ENCODE results near the gene TOR1AIP1.

The TOR1AIP1 gene

GRCh38 chr1:179941454-179941853, 59.4 kb downstream of the TOR1AIP1 start:
- peaks cover 2% of the 10 kb centered on the region for H3K9me3 ChIP-seq (ENCODE audit: severe bottlenecking)
- no peak overlapping the region for H3K4me3 ChIP-seq (ENCODE audit: severe bottlenecking)
- no peaks in the 10 kb centered on the region for H3K36me3 ChIP-seq (ENCODE audit: low read depth)
- H3K27ac ChIP-seq (ENCODE audit: poor library complexity, severe bottlenecking), result no peak overlapping the region
- DNase-seq (ENCODE audit: low spot score) (no peak), ATAC-seq (ENCODE audit: low read depth) (no peak)
- TF ChIP-seq CTCF (IDR thresholded peaks at IDR 0.05; ENCODE audit: poor library complexity, severe bottlenecking), result no peak
- no peaks in the 10 kb centered on the region for H3K27me3 ChIP-seq (ENCODE audit: insufficient read depth, poor library complexity, severe bottlenecking)
- H3K4me1 ChIP-seq (ENCODE audit: insufficient read depth, poor library complexity, severe bottlenecking), result peaks cover 2% of the 10 kb centered on the region

- H3K4me3 ChIP-seq (ENCODE audit: severe bottlenecking), result no peak overlapping the region
- DNase-seq (ENCODE audit: low spot score), result no peak
- H3K4me1 ChIP-seq (ENCODE audit: insufficient read depth, poor library complexity, severe bottlenecking), result peaks cover 5% of the 10 kb centered on the region
- no peak overlapping the region for H3K27ac ChIP-seq (ENCODE audit: poor library complexity, severe bottlenecking)
- no peaks in the 10 kb centered on the region for H3K9me3 ChIP-seq (ENCODE audit: severe bottlenecking)
- no peaks in the 10 kb centered on the region for H3K27me3 ChIP-seq (ENCODE audit: insufficient read depth, poor library complexity, severe bottlenecking)
- no peaks in the 10 kb centered on the region for H3K36me3 ChIP-seq (ENCODE audit: low read depth)
- no peak for TF ChIP-seq CTCF (IDR thresholded peaks at IDR 0.05; ENCODE audit: poor library complexity, severe bottlenecking)
- no peak for ATAC-seq (ENCODE audit: low read depth)
These were observed 68.6 kb downstream of the TOR1AIP1 start for GRCh38 chr1:179950651-179951050.

DNA sequence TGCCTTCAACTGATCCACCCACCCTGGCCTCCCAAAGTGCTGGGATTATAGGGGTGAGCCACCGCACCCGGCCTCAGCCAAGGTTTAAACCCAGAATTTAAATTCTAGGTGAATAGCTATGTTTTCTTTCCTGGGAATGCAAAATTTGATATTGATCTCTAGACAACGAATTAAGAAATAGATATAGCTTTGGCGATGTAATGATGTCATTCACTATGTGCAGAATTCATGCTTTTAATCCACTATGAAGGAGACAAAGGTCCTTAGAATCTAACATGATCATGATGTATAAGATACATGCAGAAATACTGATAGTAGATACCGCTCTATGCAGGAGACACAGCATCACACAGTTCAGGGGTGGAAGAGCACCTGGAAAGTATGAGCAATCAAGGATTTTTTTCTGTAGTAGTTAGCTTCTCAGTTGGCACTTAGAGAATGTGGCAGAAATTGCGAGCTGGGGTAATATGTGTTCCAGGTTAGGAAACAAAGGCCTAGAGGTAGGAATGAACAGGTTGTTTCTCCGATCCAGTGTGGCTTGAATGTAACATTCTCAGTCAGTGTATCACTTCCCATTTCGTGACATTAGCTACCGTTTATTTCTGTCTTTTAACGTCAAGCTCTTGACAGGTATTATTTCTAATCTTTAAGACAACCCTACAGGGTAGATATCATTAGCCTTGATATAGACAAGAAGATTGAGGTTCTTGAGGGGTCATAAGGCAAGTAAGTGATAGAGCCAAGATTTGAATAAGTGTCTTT, 69.5 kb downstream of the TOR1AIP1 start:
- Histone ChIP-seq H3K4me3 (ENCODE audit: severe bottlenecking) (no peak overlapping the region), H3K4me1 (ENCODE audit: insufficient read depth, poor library complexity, severe bottlenecking) (peaks cover 9% of the 10 kb centered on the region), H3K9me3 (ENCODE audit: severe bottlenecking) (no peaks in the 10 kb centered on the region), H3K36me3 (ENCODE audit: low read depth) (no peaks in the 10 kb centered on the region), H3K27ac (ENCODE audit: poor library complexity, severe bottlenecking) (no peak overlapping the region), H3K27me3 (ENCODE audit: insufficient read depth, poor library complexity, severe bottlenecking) (no peaks in the 10 kb centered on the region)
- DNase-seq (ENCODE audit: low spot score) (no peak), ATAC-seq (ENCODE audit: low read depth) (no peak)
- TF ChIP-seq CTCF (IDR thresholded peaks at IDR 0.05; ENCODE audit: poor library complexity, severe bottlenecking), result no peak

DNA sequence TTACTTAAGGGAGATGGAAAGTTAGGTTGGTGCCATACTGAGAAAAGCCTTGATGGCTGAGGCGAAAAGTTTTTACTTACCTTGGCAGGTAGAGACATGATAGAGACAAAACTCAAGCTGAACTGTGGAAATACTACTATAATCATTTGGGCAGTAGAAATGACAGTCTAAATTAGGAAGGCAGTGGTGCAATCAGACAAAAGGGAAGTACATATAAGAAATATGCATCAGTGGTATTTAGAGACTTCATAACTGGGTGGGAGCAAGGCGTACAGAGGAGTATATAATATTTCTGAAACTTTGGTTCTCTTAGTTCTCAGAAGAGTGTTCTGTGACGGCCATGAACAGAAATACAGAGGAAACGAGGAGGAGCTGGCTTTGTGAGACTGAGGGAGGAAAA, 70.1 kb downstream of the TOR1AIP1 start:
- ATAC-seq (ENCODE audit: low read depth), result no peak
- Histone ChIP-seq H3K27me3 (ENCODE audit: insufficient read depth, poor library complexity, severe bottlenecking) (no peaks in the 10 kb centered on the region), H3K27ac (ENCODE audit: poor library complexity, severe bottlenecking) (no peak overlapping the region), H3K4me1 (ENCODE audit: insufficient read depth, poor library complexity, severe bottlenecking) (peaks cover 14% of the 10 kb centered on the region), H3K36me3 (ENCODE audit: low read depth) (no peaks in the 10 kb centered on the region), H3K4me3 (ENCODE audit: severe bottlenecking) (no peak overlapping the region), H3K9me3 (ENCODE audit: severe bottlenecking) (no peaks in the 10 kb centered on the region)
- no peak for TF ChIP-seq CTCF (IDR thresholded peaks at IDR 0.05; ENCODE audit: poor library complexity, severe bottlenecking)
- no peak for DNase-seq (ENCODE audit: low spot score)

DNA sequence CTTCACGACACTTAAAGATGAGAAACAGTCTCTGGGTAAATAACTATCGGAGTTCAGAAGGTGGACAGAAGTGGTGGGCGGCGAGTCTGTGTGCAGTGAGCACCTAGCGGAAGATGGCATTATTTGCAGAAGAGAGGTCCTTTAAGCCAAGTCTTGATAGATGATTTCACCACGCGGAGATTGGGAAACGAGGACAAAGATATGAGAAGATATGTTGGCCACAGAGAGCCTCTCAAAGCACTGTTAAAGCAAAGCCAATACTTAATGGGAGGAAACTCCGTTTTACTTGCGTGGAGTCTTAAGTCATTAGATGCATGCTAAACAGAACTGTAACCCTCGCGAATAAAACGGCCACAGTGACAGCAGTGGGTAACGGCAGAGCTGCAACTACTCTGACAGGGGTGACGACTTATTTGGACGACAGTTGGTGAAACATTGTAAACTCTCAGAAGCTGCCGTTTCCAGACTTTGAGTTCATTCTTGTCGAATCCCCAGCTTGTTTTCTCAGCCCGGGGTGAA, 71.9 kb downstream of the TOR1AIP1 start:
- Histone ChIP-seq H3K4me3 (ENCODE audit: severe bottlenecking) (peak overlapping the region; percentile 90), H3K36me3 (ENCODE audit: low read depth) (no peaks in the 10 kb centered on the region), H3K27me3 (ENCODE audit: insufficient read depth, poor library complexity, severe bottlenecking) (no peaks in the 10 kb centered on the region), H3K9me3 (ENCODE audit: severe bottlenecking) (no peaks in the 10 kb centered on the region), H3K4me1 (ENCODE audit: insufficient read depth, poor library complexity, severe bottlenecking) (peaks cover 14% of the 10 kb centered on the region), H3K27ac (ENCODE audit: poor library complexity, severe bottlenecking) (peak overlapping the region; percentile 65)
- DNase-seq (ENCODE audit: low spot score), result no peak
- ATAC-seq (ENCODE audit: low read depth), result peak; percentile 19; the same call in 2 of the 3 replicates
- TF ChIP-seq CTCF (IDR thresholded peaks at IDR 0.05; ENCODE audit: poor library complexity, severe bottlenecking), result peak; percentile 30

Data from RWPE2 (cell line).